ENCODE data around the gene RPS17.

GRCh38 chr15:82585072-82585471 lies 44.8 kb upstream of the RPS17 start:
- TF ChIP-seq SUZ12 (IDR thresholded peaks at IDR 0.05; ENCODE audit: extremely low read depth, insufficient read depth, insufficient read length) = no peak
- TF ChIP-seq YY1 (IDR thresholded peaks at IDR 0.05; ENCODE audit: insufficient read depth, insufficient read length) = no peak
- no peak for TF ChIP-seq ZNF274 (IDR thresholded peaks at IDR 0.05; ENCODE audit: low read depth, low read length)

All from NT2/D1 (cell line).